ENCODE data around the gene CCDC170.

Gene CCDC170

DNA sequence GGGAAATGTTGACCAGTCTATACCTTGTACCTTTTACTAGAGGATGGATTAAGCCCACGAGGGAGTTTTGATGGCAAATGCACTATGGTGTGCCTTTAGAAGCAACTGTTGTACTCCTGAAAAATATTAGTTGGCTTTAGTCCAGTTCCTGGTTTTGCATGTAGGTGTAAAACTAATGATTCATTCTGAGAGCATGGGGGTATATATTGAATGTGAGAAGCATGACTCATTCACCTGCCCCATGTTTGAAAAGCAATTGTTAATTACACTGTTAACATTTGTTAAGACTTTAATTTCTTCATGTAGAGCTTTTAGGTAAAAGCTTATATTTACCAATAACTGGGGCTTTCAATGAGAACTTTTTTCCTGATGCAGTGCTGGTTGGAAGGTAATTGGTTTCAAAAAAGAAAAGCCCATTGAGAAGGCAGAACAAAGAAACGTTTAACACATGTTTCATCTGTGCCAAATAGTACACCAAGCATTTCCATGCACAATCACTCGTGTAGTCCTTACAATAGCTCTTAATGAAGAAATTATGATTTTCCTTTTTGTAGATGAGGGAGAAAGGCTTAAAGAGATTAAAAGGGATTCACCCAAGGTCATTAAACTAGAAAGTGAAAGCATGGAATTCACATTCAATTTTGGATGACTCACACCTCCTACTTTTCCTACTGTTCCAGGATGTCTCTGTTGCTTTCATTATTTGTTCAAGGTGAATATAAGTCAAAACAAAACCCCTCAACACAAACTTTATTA, 134.1 kb downstream of the CCDC170 start:
- no peak overlapping the region for H3K4me3 ChIP-seq (ENCODE audit: low read length)
- peak; percentile 31 for DNase-seq (ENCODE audit: low read depth)
- TF ChIP-seq, protein P1, sequence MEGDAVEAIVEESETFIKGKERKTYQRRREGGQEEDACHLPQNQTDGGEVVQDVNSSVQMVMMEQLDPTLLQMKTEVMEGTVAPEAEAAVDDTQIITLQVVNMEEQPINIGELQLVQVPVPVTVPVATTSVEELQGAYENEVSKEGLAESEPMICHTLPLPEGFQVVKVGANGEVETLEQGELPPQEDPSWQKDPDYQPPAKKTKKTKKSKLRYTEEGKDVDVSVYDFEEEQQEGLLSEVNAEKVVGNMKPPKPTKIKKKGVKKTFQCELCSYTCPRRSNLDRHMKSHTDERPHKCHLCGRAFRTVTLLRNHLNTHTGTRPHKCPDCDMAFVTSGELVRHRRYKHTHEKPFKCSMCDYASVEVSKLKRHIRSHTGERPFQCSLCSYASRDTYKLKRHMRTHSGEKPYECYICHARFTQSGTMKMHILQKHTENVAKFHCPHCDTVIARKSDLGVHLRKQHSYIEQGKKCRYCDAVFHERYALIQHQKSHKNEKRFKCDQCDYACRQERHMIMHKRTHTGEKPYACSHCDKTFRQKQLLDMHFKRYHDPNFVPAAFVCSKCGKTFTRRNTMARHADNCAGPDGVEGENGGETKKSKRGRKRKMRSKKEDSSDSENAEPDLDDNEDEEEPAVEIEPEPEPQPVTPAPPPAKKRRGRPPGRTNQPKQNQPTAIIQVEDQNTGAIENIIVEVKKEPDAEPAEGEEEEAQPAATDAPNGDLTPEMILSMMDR (conservative IDR thresholded peaks at IDR 0.05; ENCODE audit: low read depth, low read length) = no peak

DNA sequence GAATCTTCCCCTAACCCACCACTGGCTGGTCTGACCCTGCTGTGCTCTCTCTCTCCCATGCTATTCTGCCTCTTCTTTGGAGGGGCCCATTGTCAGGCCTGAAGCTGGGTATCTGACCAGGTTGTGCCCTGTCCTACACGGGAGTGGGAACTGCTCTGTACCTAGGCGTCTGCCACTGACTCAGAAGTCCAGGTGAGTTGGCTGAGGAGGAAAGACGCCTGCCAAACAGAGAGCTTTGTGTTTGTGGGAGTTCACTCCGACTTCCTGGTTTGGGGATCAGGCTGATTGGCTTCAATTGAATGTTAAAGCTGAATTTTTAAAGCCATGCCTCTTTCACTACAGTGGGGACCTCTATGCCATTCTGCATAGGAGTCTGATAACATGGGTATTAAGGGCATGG, 136.0 kb downstream of the CCDC170 start:
- TF ChIP-seq, protein P1 (conservative IDR thresholded peaks at IDR 0.05; ENCODE audit: low read depth, low read length) = no peak
- no peak overlapping the region for H3K4me3 ChIP-seq (ENCODE audit: low read length)
- no peak for DNase-seq (ENCODE audit: low read depth)

GRCh38 chr6:151630387-151630786, 136.6 kb downstream of the CCDC170 start:
- H3K4me3 ChIP-seq (ENCODE audit: low read length) = no peak overlapping the region
- TF ChIP-seq, protein P1 (conservative IDR thresholded peaks at IDR 0.05; ENCODE audit: low read depth, low read length) = no peak
- DNase-seq (ENCODE audit: low read depth) = no peak

- no peak overlapping the region for H3K4me3 ChIP-seq (ENCODE audit: low read length)
- no peak for DNase-seq (ENCODE audit: low read depth)
- TF ChIP-seq, protein P1 (conservative IDR thresholded peaks at IDR 0.05; ENCODE audit: low read depth, low read length) = no peak
Observed at GRCh38 chr6:151630991-151631655, 137.3 kb downstream of the CCDC170 start.

DNA sequence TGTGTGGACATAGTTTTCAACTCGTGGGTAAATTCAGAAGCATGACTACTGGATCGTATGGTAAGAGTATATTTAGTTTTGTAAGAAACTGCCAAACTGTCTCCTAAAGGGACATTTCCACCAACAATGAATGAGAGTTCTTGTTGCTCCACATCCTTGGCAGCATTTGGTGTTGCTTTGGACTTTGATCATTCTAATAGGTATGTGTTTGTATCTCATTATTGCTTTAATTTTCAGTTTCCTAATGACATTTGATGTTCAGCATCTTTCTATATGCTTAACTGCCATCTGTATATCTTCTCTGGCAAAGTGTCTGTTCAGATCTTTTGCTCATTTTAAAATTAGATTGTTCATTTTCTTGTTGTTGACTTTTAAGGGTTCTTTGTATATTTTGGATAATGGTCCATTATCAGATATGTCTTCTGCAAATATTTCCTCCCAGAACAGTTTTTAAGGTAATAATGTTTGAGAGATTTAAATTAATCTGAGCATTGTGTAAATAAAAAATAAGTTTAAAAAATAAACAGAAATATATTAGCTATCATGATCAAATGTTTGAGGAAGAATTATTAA, 138.7 kb downstream of the CCDC170 start:
- TF ChIP-seq, protein P1 (conservative IDR thresholded peaks at IDR 0.05; ENCODE audit: low read depth, low read length) = no peak
- no peak overlapping the region for H3K4me3 ChIP-seq (ENCODE audit: low read length)
- DNase-seq (ENCODE audit: low read depth) = no peak

- TF ChIP-seq, protein P1 (conservative IDR thresholded peaks at IDR 0.05; ENCODE audit: low read depth, low read length) = no peak
- H3K4me3 ChIP-seq (ENCODE audit: low read length) = no peak overlapping the region
- no peak for DNase-seq (ENCODE audit: low read depth)
Observed at GRCh38 chr6:151633526-151634335, 139.9 kb downstream of the CCDC170 start.
